Ascending aorta (tissue), 2 donors: Measurements from ENCODE around the gene CCDC63. TPM values are rescaled to one million over a fixed set of nuclear protein-coding genes. Genes with fewer than 3 reads are reported as not detected.

Experiments used
- DNase-seq, 2 donors: peaks; one replicate each; pipeline ENCODE4 v3.0.0-alpha.2; 2019; ENCODE audit warnings: low spot score in 2 of 2
- H3K27ac ChIP-seq, 2 donors: fragments of 200-600 bp; sonication (generic); one replicate each; pipeline ENCODE4 v1.5.1; 2016 to 2017; ENCODE audit warnings: mild to moderate bottlenecking in 1 of 2
- H3K27me3 ChIP-seq: fragments of 200-600 bp; sonication (generic); one replicate; pipeline ENCODE4 v1.5.1; 2017
- H3K36me3 ChIP-seq, 2 donors: fragments of 200-600 bp; sonication (generic); one replicate each; pipeline ENCODE4 v1.5.1; 2016
- H3K4me1 ChIP-seq, 2 donors: fragments of 200-600 bp; sonication (generic); one replicate each; pipeline ENCODE4 v1.5.1; 2016 to 2017; ENCODE audit warnings: mild to moderate bottlenecking in 1 of 2
- H3K4me3 ChIP-seq, 2 donors: fragments of 200-600 bp; sonication (generic); one replicate each; pipeline ENCODE4 v1.5.1; 2016 to 2017; ENCODE audit warnings: mild to moderate bottlenecking in 1 of 2
- H3K9me3 ChIP-seq, 2 donors: fragments of 200-600 bp; sonication (generic); one replicate each; pipeline ENCODE4 v1.5.1; 2016
- CTCF ChIP-seq, 3 experiments: fragments of 200-600 bp in 2 of 3; fragments of 450-650 bp in 1 of 3; sonication (generic) in 2 of 3; IDR thresholded peaks; one replicate each; pipeline ENCODE4 v1.5.1; 2016 to 2019; ENCODE audit warnings: antibody characterized with exemption in 3 of 3, mild to moderate bottlenecking in 1 of 3, moderate library complexity in 1 of 3
- intact Hi-C: fragments of 100-400 bp; cut with DNase I; formaldehyde crosslinking; loops from one replicate; pipeline ENCODE4 v1.15.1; 2023
- total RNA-seq: library from RNA; depleted of rRNA; stranded (reverse); fragments of >200 nt; gene quantifications from one replicate; pipeline ENCODE4 v1.1.0, GENCODE V29; 2016

Gene CCDC63
- total RNA-seq, 1 donor from 2014 or later, result not detected

- Histone ChIP-seq H3K9me3 (no peaks in the 10 kb centered on the region), H3K27ac (no peak overlapping the region), H3K4me3 (no peak overlapping the region), H3K36me3 (no peaks in the 10 kb centered on the region), H3K27me3 (peaks cover 6% of the 10 kb centered on the region), H3K4me1 (no peaks in the 10 kb centered on the region)
- intact Hi-C loops, result no loop called here
- no peak for TF ChIP-seq CTCF (IDR thresholded peaks at IDR 0.05)
- peak in 1 of 2 donors; percentile 3 for DNase-seq
These were observed 83.8 kb downstream of the CCDC63 start for GRCh38 chr12:110930348-110931314.

- no peaks in the 10 kb centered on the region for H3K4me1 ChIP-seq
- DNase-seq, result no peak
- intact Hi-C loops, result no loop called here
- no peak overlapping the region for H3K4me3 ChIP-seq
- H3K9me3 ChIP-seq, result no peaks in the 10 kb centered on the region
- H3K27ac ChIP-seq, result no peak overlapping the region
- no peak for TF ChIP-seq CTCF (IDR thresholded peaks at IDR 0.05)
- H3K27me3 ChIP-seq, result peaks cover 6% of the 10 kb centered on the region
- no peaks in the 10 kb centered on the region for H3K36me3 ChIP-seq
These were observed 84.5 kb downstream of the CCDC63 start for GRCh38 chr12:110931315-110931728.

GRCh38 chr12:110932046-110932445 lies 85.3 kb downstream of the CCDC63 start:
- peaks cover 6% of the 10 kb centered on the region for H3K27me3 ChIP-seq
- H3K27ac ChIP-seq, result no peak overlapping the region
- no peak for DNase-seq
- H3K4me1 ChIP-seq, result no peaks in the 10 kb centered on the region
- H3K4me3 ChIP-seq, result no peak overlapping the region
- TF ChIP-seq CTCF (IDR thresholded peaks at IDR 0.05), result no peak
- intact Hi-C loops, result no loop called here
- no peaks in the 10 kb centered on the region for H3K9me3 ChIP-seq
- H3K36me3 ChIP-seq, result no peaks in the 10 kb centered on the region

GRCh38 chr12:110933326-110933974 lies 86.7 kb downstream of the CCDC63 start:
- no peak for DNase-seq
- Histone ChIP-seq H3K27ac (no peak overlapping the region), H3K27me3 (peaks cover 6% of the 10 kb centered on the region), H3K36me3 (no peaks in the 10 kb centered on the region), H3K9me3 (no peaks in the 10 kb centered on the region), H3K4me3 (no peak overlapping the region), H3K4me1 (no peaks in the 10 kb centered on the region)
- TF ChIP-seq CTCF (IDR thresholded peaks at IDR 0.05), result no peak
- intact Hi-C loops, result no loop called here

GRCh38 chr12:110934093-110934852 lies 87.5 kb downstream of the CCDC63 start:
- H3K9me3 ChIP-seq, result no peaks in the 10 kb centered on the region
- intact Hi-C loops, result no loop called here
- no peak for TF ChIP-seq CTCF (IDR thresholded peaks at IDR 0.05)
- no peaks in the 10 kb centered on the region for H3K4me1 ChIP-seq
- no peak overlapping the region for H3K4me3 ChIP-seq
- peak in 1 of 2 donors; percentile 43 for DNase-seq
- peaks cover 6% of the 10 kb centered on the region for H3K27me3 ChIP-seq
- no peak overlapping the region for H3K27ac ChIP-seq
- H3K36me3 ChIP-seq, result no peaks in the 10 kb centered on the region
